ENCODE measurements around the gene JOSD2. TPM values are rescaled to one million over a fixed set of nuclear protein-coding genes. Genes with fewer than 3 reads are reported as not detected.

The JOSD2 gene
- polyA plus RNA-seq, 4 donors, result 6.7 to 16.9 (median 8.8) TPM

DNA sequence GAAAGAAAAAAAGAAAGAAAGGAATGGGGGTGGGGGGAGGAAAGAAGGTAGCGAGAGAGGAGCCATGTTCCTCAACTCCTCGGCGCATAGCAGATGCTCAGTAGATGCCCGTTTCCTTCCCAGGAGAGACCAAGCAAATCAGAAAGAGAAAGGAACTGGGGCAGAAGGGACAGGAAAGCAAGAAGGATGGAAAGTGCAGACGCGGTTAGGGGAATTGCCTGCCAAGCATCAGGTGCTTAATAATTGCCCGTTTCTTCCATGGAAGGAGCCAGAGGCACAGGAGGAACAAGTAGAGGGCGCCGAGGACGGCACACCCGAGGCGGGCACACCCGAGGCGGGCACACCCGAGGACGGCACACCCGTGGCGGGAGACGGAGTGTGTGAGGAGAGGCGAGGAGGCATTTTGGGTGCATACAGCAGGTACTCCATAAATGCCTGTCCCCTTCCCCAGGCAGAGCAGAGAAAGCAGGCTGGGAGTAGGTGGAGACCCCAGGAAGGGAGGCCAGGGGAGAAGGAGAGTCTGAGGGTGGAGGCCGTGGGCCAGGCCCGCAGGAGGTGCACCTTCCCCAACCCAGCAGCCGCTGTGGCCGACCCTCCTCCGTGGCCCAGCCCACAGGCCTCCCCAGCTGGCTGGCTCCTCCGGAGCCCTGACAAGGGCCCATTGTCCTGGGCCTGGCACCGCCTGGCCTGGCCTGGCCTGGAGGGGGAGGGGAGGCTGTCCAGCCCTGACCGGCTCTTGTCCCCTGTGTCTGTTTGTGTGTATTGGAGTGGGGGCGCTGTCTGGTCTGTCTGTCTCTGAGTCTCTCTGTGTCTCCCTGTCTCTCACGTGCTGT lies 14.6 kb downstream of the JOSD2 start:
- no peak for DNase-seq (ENCODE audit: low read depth in 4 of 4, low spot score in 3 of 4)

DNA sequence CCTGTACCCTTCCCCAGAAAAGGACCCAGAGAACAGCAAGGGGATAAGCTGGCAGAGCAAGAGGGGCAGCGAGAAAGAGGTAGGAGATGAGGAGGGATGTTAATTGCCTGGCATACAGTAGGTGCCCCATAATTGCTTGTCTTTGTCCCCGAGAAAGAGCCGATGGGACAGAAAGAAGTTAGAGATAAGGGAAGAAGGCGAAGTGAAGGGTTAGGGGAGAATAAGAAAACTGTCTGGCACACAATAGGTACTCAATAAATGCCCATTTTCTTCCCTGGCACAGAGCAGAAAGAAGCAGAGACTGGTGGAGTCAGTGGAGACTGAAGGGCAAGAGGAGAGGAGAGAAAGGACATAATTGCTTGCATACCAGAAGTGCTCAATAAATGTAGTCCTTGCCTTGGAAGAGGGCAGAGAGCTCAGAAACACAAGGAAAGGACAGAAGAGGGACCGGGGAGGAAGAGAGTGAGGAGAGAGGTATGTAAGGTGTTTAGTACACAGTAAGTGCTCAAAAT lies 15.9 kb downstream of the JOSD2 start:
- no peak for DNase-seq (ENCODE audit: low read depth in 4 of 4, low spot score in 3 of 4)

DNA sequence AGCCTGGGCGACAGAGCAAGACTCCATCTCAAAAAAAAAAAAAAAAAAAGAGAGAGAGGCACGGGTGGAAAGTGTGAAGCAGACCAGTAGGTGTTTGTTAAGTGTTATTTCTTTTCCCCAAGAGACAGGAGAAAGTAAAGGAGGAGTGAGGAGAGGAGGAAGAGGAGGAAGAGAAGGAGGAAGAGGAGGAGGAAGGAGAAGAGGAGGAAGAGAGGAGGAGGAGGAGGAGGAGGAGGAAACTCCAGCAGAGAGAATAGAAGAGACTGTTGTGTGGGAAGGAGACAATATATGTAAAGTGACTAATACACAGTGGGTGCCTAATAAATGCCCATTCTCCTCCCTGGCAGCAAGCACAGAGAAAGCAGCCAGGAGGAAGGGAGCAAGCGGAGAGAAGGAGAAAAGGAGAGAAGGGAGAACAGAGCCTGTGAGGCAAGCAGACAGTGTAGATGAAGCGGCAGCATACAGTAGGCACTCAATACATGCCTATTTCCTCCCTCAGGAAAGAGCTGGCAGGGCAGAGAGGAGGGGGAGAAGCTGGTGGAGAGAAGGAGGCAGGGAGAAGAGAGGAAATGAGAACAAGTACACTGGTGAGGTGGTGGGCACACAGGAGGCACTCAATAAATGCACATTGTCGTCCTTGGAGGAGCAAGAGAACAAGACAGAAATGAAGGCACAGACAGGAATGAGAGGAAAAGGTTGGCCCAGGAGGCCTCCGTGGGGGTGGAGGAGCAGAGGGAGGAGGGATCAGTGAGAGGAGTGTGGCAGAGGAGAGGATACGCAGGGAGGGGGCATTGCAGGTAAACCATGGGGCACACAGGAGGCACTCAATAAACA lies 16.6 kb downstream of the JOSD2 start:
- no peak for DNase-seq (ENCODE audit: low read depth in 4 of 4, low spot score in 3 of 4)

DNA sequence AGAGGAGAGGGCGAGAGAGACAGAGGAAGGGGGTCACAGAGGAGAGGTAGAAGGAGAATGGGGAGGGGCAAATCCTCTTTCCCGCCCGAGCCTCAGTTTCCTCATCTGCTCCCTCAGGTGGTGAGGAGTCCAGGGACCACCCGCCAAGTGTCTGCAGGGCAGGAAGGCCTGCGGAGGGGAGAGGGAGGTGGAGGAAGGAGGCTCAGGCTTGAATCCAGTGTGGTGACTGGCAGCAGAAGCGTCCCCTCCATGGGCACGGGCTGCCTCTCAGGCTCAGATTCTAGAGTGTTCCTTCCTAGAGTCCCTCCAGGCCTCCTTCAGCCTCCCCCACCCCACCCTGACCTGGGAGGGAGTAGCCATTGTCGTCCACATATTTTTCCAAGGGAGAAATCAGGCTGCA lies 17.8 kb downstream of the JOSD2 start:
- no peak for DNase-seq (ENCODE audit: low read depth in 4 of 4, low spot score in 3 of 4)

DNA sequence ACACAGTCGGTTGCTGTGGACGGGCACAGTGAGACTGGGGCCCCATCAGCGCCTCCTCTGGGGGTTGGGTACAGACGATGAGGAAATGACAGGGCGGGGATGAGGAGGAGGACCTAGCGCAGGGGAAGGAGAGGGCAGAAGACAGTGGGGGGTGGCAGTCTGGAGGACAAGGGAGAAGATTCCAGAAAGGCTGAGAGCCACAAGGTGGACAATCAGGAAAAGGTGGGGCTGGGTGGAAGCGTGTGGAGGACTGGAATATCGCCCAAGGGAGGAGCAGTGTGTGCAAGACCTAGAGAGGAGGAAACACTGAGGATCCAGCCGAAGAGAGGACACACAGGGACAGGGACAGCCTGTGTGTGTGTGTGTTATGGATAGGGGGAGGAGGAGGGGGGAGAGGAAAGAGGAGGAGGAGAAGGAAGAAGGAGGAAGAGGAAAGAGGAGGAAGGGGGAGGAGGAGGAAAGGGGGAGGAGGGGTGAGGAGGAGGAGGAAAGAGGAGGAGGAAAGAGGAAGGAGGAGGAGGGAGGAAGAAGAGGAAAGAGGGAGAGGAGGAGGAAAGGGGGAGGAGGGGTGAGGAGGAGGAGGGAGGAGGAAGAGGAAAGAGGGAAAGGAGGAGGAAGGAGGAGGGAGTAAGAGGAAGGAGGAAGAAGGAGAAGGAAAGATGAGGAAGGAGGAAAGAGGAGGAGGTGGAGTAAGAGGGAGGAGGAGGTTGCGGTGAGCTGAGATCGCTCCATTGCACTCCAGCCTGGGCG lies 18.5 kb downstream of the JOSD2 start:
- no peak for DNase-seq (ENCODE audit: low read depth in 4 of 4, low spot score in 3 of 4)

DNA sequence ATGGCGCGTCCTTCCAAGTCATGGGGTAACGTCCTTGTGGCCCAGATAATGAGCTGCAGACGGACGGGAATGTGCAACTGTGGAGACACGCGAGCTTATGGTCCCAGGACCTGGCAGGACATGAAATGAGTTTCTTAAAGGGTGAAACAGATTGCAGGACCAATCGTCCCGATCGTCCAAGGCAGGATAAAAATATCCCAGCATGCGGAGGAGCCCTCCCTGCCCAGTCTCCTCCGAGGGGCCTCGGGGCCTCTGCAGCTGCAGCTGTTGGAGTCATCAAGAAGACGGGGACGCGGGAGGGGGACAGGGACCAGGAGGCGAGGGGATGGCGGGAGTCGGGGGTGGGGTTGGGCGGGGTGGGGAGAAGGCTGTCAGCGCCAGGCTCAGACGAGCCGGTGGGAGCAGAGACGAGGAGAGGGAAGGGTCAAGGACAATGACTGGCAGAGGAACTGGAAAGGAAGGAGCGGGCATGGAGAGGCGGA lies 20.0 kb downstream of the JOSD2 start:
- DNase-seq (ENCODE audit: low read depth in 4 of 4, low spot score in 3 of 4), result no peak

DNA sequence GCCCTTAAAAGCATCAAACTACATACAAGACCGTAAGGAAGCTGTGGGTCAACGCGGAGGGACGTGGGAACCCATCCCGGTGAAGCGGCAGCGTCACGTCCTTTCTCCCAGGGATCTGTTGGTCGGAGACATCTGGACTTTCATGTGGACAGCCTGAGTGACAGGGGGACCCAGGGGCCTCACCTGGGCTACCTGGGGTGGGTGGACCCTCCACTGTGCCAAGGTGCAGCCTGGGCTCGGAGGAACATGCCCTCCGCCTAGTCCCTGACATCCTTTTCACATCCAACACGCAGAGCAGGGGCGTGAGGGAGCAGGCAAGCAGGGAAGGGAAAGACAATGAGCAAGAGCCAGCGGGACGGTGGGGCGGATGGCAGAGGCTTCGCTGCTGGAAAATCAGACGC lies 20.6 kb downstream of the JOSD2 start:
- DNase-seq (ENCODE audit: low read depth in 4 of 4, low spot score in 3 of 4), result no peak

DNA sequence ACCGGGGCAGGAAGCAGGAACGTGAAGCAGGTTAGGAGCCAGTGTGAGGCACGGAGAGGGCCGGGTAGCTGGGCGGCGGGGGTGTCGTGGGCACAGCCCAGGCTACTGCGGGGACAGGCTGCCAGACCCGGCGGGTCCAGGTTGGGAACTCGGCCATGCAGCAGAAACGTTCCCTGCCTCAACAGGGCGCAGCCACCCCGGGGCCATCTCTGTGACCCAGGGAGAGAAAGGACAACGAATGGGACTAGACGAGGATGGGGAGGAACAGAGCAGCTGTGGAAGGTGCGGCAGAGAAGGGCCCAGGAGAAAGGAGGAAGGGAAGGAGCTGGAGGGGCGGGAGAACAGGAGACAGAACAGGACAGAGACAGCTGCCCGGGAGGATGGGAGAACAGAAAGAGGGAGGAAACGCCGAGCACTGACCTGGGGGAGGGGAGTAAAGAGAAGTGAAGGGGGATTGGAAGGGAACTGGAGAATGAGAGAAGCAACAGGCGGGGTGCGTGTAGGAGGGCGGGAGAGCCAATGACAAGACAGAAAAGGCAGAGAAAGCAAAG lies 21.5 kb downstream of the JOSD2 start:
- DNase-seq (ENCODE audit: low read depth in 4 of 4, low spot score in 3 of 4), result no peak

DNA sequence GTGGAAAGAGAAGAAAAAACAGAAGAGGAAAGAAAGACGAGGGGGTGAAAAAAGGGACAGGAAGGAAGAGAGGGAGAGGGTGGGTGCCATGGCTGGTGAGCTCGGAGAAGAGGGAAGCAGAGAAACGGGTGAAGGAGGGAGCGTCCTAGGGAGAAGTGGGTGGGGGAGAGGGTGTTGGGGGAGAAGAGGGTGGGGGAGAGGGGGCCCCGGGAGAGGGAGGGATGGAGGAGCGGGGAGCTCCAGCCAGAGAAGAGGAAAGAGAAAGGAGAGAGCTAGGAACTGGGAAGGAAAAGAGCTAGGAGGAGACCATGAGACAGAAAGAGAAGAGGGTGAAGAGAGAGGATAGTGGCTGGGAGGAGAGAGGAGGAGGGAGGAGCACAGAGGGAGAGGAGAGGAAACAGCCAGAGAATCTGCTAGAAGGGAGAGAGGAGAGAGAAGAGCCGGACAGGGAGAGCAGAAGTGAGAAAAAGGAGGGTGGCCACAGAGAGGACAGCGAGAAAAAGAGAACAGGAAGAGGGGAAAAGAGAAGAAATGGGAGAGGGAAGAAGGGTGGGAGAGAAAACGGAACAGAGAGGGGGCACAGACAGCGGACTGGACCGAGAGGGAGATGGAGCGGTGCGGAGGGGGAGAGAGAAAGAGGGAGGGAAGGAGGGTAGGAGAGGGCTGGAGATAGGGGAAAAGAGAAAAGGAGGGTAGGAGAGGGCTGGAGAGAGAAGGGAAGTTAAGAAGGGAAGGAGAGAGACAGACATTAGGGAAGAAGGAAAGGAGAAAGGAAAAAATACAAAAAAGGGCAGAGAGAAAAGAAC lies 22.4 kb downstream of the JOSD2 start:
- DNase-seq (ENCODE audit: low read depth in 4 of 4, low spot score in 3 of 4), result no peak

DNA sequence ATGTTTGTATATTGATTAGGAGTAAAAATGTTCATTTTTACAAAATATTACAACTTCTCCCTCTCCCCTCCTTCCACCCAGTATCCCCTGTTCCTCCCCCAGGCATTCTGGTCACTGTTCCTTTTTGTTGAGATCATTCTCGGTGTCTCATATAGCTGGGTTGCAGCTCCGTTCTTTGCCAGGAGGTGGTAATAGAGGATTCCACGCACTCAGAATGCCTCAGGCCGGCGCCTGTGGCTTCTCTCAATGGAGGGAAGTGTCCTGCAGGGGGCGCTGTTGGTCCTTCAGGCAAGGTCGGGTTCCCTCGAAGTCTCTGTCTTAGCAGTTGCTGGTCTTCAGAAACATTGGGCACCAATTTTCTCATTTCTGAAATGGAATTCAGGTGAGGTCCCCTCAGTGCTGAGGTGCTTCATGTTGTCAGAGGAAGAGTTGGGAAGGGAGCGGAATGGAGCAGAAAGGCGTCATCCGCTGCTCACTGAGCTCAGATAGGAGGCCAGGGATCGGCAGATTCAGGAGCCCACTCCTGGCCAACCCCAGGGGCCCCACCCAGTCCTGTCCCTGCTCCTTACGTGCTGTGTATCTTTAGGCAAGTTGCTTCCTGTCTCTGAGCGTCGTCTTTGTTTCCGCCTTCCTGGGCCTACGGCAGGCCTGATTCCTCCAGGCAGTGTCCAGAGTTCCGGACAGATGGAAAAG lies 24.0 kb downstream of the JOSD2 start:
- DNase-seq (ENCODE audit: low read depth in 4 of 4, low spot score in 3 of 4), result no peak

DNA sequence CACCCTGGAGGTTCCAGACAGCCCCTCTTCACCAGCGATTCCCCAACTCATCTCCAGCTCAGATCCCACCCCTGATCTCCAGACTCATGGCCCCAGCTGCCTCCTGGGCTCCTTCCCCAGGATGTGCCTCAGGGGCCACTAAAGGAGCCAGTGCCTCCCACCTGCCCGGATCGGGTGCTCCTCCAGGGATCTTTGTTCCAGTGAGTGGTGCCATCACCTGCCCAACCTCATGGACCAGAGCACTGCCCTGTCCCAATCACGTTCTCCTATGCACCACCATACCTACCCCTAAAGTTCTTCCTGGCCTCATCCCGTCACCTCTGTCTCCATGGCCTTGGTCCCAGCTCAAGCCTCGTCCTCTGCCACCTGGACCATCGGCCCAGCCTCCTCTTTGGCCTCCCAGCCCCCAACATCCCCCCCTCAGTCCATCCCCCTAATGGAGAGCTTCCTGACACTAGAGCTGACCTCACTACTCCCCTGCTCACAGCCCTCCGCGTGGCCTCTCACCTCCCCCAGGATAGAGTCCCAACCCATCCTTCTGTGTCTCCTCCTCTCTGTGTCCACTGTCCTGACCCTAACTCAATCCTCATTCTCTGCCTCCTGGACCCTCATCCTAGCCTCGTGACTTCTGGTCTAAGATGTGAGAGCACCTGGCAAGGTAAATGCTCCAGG lies 25.6 kb downstream of the JOSD2 start:
- DNase-seq (ENCODE audit: low read depth in 4 of 4, low spot score in 3 of 4), result no peak

DNA sequence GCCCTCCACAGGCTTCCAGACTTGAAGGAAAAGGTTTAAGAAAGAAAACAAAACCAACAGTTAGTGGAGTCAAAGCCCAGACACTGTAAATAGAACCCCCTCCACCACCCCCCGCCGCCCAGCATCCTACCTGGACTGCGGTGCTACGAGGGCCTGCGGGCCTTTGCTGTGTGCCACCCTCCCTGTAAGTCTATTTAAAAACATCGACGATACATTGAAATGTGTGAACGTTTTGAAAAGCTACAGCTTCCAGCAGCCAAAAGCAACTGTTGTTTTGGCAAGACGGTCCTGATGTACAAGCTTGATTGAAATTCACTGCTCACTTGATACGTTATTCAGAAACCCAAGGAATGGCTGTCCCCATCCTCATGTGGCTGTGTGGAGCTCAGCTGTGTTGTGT lies 28.1 kb downstream of the JOSD2 start:
- no peak for DNase-seq (ENCODE audit: low read depth in 4 of 4, low spot score in 3 of 4)

DNA sequence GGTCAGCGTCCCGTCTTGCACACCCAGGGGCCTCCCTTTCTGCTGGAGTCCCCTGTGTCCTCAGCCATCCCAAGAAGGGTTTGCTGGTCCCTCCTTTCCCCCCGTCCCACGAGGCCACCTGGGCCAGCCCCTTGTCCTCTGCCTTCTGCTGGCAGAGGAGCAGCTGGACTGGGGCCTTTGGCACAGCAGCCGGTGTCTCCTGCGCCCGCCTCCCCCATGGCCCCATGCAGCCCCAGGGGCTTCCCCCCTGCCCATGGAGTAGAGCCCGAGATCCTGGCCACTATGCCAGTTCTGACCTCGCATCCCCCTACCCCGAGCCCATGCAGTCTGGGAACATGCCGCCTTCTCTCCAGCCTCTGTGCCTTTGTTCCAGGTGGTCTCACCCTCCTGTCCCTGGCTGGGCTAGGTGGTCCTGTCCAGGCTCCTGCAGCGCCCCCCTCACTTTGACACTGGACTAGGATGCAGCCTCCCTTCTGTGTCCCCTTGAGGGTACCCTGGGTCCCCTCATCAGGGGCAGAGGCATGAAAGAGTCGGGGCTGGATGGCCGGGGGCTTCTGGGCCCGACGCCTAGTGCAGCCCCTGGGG lies 28.6 kb downstream of the JOSD2 start:
- DNase-seq (ENCODE audit: low read depth in 4 of 4, low spot score in 3 of 4), result no peak

DNA sequence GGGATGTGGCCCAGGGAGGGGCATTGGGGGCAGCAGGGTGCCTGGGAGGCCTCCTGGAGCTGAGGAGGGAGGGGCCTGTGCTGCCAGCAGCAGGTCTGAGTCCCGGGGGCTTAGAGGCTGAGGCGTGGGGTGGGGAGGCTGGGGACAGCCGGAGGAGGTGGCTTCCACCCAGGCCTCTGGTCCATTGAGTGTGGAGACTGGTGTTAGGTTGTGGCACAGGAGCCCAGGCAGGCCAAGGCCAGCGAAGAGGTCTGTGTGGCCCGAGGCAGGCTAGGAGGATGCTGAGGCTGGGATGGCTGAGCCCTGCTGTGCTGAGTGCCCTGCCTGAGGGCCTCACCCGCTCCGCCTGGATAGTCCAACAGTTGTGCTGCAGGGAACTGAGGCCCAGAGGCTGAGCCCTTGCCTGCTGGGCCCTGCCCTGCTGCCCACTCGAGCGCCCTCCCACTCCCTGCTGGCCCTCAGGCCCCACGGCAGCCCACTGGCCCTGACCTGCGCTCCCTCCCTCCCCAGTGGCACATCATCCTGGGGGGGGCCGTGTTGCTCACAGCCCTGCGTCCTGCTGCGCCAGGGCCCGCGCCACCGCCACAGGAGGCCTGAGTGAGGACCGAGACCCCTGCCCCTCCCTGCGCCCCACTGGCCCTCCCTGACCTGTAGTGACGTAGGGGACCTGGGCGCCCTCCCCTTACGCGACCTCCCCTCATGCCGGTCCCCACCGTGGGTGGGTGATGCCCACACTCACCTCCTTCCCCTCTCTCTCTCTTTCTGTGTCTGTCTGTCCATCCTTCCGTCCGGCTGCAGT lies 29.4 kb downstream of the JOSD2 start:
- DNase-seq (ENCODE audit: low read depth in 4 of 4, low spot score in 3 of 4), result no peak

DNA sequence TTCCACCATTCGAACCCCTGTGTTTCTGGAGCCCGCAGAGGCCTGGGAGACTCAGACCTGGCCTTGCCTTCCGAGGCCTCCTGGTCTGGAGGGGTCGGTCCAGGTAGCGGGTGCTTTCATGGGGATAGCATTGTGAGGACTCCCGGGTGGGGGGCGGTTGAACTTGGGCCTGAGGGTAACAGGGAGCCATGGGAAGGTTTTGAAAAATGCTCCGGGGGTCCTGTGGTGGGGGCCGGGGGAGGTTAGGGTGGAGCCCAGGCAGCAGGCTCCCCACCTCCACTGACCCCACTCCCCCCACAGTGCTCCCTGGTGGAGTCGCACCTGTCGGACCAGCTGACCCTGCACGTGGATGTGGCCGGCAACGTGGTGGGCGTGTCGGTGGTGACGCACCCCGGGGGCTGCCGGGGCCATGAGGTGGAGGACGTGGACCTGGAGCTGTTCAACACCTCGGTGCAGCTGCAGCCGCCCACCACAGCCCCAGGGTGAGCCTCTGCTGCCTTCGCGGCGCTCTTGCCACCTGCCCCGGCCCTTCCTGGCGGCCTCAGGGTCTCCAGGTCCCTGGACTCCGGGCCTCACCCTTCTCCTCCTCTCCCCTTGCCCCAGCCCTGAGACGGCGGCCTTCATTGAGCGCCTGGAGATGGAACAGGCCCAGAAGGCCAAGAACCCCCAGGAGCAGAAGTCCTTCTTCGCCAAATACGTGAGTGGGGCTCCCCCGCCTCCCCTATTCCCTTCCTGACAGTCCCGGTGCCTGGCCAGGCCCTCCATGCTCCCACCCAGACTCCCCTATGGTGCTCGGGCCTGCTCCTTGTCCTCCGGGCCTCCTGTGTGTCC lies 30.5 kb downstream of the JOSD2 start:
- no peak for DNase-seq (ENCODE audit: low read depth in 4 of 4, low spot score in 3 of 4)

DNA sequence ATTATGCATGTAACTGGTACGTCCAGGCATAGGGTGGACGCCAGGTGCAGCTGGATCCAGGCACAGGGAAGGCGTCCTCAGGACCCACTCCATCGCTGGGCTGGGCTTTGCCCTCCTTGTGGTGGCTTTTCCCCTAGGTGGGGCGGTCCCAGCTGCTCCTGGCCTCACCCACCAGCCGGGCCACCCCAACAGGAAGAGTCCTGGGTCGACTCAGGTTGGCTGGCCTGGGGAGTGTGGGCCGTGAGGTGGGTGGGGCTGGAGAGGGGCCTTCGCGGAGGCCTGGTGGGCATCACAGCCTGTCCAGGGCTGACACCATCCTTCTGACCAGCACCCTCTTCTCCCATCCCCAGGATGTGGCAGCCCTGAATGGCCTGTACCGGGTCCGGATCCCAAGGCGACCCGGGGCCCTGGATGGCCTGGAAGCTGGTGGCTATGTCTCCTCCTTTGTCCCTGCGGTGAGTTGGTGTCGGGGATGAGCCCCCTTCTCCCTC lies 31.2 kb downstream of the JOSD2 start:
- DNase-seq (ENCODE audit: low read depth in 4 of 4, low spot score in 3 of 4), result no peak

All from right renal pelvis (tissue), 4 donors.